ENCODE results near the gene RCSD1. TPM values are rescaled to one million over a fixed set of nuclear protein-coding genes. Genes with fewer than 3 reads are reported as not detected.

The RCSD1 gene
- total RNA-seq, 1 donor from 2014 or later: 41.6 TPM

DNA sequence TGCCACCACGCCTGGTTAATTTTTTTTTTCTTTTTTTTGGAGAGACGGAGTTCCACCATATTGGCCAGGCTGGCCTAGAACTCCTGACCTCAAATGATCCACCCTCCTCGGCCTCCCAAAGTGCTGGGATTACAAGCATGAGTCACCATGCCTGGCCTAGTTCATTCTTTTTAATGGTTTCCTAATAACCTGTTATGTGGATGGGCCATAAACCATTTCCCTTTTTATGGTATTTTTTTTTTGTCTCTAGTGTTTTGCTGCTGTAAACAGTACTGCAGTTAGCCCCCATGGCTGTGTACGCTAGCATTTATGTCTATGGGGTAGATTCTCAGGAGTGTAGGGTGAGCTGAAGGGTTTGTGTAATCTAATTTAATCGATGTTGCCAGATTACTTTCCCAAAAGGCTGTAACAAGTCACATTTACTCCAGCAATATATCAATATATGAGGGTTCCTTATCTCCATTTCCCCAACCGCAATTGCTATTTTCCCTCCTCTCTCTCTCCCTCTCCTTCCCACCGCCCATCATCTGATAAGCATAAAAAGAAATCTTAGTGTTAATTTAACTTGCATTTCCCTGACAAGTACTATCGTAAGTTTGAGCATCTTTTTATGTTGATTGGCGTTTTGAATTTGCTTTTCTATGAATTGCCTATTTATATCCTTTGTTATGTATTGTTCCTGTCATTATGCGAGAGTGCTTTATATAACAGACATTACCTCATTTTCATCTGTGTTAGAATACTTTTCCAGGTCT is 28.7 kb downstream of the RCSD1 start:
- DNase-seq (ENCODE audit: missing footprints) (no peak), ATAC-seq (no peak)
- intact Hi-C loops (cut with DNase I): no loop called here

DNA sequence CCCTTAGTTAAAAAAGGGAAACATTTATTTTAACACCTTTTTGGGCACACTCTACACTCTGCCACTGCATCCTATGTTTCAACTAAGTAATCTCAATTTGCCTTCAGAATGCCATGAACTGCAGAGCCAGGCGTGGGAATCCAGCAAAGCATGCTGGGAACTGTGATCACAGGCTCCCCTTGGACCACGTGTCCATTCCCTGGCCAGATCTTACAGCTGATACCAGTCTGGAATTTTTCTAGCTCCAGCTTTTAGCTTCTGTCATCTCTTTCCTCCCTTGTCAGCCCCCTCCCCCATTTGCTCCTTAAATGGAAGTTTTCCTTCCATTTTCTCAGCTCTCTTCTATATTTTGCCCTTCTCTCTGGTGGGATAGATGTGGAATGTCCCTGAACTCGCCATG is 29.4 kb downstream of the RCSD1 start:
- intact Hi-C loops (cut with DNase I): no loop called here
- ATAC-seq: no peak
- DNase-seq (ENCODE audit: missing footprints): no peak

- intact Hi-C loops (cut with DNase I): no loop called here
These were observed 29.8 kb downstream of the RCSD1 start for GRCh38 chr1:167659881-167660280.

DNA sequence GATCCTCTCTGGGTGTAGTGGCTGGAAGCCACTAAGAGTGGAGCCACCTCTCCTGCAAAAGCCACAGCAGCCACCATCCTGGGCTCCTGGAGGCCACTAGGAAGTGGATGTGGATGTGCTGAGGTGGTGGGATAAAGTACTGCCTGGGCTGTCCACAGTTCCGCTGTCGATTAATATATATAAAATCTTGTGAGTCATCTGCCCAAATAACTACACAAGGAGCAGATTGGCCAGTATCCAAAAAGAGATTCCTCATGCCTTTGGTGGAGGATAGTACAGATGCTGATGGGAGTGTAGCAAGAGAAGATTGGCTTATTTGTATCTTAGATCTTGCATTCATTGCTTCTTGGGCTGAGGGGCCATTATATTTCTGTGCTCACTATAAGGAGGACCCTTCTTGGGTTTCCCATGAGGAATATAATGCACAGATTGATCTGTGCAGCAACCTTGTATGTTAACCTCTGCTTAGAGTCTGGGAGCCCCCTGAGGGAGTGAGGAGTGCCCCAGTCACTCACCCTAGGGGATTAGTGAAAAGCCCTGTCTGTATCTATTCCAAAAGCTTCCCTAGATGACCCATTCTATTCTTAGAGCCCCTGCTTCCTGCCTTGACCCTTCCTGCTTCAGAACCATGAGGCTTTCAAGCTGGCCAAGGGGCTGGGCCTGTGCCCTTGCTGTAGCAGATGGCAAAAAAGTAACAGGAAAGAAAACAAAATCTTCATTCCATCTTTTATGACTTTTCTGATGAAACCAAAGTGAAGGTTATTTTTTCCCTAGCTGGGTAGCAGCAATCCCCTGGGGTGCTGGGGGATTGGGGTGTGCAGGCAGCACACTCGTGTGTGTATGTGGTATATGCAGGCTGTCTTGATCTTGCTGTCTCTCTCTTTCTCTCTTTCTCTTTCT is 31.7 kb downstream of the RCSD1 start:
- DNase-seq (ENCODE audit: missing footprints) (peak; percentile 72), ATAC-seq (peak; percentile 12)
- intact Hi-C loops (cut with DNase I): no loop called here

More at GRCh38 chr1:167659881-167660280, 29.8 kb downstream of the RCSD1 start:
- DNase-seq (ENCODE audit: missing footprints) (no peak), ATAC-seq (no peak)

GRCh38 chr1:167663002-167663772 is 33.2 kb downstream of the RCSD1 start:
- DNase-seq (ENCODE audit: missing footprints): peak; percentile 70
- peak; percentile 61 for ATAC-seq
- intact Hi-C loops (cut with DNase I): no loop called here

DNA sequence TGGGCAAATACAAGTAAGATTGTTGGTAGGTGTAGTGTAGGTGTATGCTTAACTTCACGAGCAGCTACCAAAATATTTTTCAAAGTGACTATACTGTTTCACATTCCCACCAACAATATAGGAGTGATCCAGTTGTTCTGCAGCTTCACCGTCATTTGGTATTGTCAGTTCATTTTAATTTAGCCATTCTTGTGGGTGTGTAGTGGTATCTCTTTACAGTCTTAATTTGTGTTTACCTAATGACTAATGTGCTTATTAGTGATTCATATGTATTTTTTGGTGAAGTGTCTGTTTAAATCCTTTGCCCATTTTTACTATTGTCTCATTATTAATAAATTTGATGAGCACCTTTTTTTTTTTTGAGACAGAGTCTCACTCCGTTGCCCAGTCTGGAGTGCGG is 35.4 kb downstream of the RCSD1 start:
- intact Hi-C loops (cut with DNase I): loop anchor here (2.0 kb wide), 1 partner anchor 17 kb away; no protein-coding TSS in a partner anchor
- DNase-seq (ENCODE audit: missing footprints) (no peak), ATAC-seq (no peak)

DNA sequence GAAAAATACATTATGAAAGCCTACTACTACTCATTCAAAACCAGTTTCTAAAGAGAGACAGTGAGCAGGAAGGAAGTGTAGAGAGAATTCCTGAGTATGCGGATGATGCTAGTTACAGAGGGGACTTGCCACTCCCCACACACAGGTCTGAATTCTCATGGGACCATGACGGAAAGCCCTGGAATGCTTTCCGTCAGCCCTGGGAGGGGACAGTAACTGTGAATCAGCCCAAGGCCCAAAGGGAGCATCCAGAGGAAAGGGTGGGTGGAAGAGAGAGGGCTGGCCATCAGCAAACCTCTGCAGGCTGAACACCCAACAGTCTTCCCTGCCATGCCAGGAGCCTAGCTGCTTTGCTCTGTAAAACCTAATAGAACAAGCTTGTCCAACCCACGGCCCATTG is 36.4 kb downstream of the RCSD1 start:
- intact Hi-C loops (cut with DNase I): no loop called here
- ATAC-seq (no peak), DNase-seq (ENCODE audit: missing footprints) (no peak)

DNA sequence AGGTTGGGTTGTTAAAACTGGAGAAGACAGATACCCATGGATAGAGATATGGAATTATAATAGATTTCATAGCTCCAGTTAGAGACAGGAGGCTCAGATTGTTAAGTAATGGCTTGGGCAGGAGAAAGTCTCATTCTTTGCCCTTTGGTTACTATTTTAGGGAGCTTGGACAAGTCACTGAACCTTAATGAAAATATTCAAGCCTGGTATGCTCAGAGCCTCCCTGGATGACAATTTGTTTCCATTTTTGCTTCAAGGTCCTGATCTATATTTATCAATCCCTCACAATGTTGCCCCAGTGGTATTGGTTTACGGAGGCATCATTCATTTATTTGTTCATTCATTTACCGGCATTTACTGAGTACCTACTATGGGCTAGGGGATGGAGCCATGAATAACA is 37.5 kb downstream of the RCSD1 start:
- ATAC-seq (no peak), DNase-seq (ENCODE audit: missing footprints) (no peak)
- intact Hi-C loops (cut with DNase I): no loop called here

DNA sequence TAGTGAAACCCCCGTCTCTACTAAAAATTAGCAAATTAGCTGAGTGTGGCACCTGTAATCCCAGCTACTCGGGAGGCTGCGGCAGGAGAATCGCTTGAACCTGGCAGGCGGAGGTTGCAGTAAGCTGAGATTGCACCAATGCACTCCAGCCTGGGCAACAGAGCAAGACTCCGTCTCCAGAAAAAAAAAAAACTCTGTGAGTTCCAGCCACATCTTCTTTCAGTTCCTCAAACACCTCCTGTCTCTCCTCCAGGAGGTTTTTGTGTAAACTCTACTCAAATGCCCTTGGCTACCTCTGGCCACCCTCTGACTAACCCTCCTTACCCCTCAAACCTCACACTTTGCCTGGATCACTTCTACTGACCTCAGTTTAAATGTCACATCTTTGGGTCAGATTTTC is 38.1 kb downstream of the RCSD1 start:
- intact Hi-C loops (cut with DNase I): no loop called here
- ATAC-seq (no peak), DNase-seq (ENCODE audit: missing footprints) (no peak)

DNA sequence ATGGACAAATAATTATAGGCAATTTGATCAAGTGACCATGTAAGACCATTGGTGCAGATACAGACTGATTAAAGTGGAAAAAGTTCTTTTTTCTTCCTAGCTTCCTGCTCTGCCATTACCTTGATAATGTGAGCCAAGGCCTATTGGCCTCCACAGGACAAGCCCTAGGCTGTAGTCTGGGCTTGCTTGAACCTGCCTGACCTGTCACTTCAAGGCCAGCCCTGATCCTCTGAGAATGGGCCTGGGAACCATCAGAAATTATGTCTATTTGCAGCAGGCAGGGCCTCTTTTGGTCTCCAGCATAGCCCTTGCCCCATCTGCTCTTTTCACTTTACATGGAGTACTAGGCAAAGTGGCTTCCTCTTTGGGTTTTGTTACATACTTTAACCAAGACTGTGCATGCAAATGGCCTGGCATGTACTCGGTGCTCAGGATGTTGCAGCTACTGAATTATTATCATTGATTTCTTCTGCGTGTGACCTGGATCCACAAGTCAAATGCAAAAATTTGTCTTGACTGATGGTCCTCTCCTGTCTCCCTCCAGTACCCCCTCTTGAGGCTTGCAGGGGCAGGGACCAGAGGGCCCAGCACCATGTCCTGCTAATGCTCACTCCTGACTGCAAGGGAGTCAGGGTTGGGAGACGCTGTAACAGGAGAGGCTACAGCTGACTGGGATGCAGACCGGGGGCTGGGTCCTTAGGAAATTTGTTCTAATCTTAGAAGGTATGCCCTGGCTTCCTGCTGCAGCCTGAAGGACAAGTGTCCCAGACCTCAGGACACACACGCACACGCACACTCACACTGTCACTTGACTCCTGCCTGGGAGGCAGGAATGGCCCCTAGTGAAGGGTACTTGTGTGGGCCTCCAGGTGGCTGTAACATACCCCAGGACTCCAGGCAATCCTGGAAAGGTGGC is 39.4 kb downstream of the RCSD1 start:
- ATAC-seq: peak; percentile 71
- intact Hi-C loops (cut with DNase I): no loop called here
- DNase-seq (ENCODE audit: missing footprints): no peak

DNA sequence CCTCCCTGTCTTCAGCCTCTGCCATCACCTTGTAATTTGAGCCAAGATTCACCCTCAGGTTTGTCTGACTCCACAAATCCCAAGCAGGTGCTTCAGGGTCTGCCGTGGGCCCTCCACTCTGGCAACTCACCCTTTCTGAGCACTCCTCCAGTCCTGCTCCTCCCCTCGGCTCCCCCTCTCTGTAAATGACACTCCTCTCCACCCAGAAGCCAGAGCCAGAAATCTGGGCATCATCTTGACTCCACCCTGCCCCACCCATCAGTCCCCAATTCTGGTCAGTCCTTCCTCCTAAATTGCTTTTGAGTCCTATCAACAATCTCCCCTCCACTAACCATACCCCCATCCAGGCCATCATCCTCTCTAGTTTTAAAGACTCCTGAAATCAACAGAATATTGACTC is 40.5 kb downstream of the RCSD1 start:
- intact Hi-C loops (cut with DNase I): no loop called here
- DNase-seq (ENCODE audit: missing footprints): no peak
- ATAC-seq: no peak

- DNase-seq (ENCODE audit: missing footprints) (no peak), ATAC-seq (peak; percentile 30)
- intact Hi-C loops (cut with DNase I): no loop called here
These were observed 41.9 kb downstream of the RCSD1 start for GRCh38 chr1:167671727-167672511.

DNA sequence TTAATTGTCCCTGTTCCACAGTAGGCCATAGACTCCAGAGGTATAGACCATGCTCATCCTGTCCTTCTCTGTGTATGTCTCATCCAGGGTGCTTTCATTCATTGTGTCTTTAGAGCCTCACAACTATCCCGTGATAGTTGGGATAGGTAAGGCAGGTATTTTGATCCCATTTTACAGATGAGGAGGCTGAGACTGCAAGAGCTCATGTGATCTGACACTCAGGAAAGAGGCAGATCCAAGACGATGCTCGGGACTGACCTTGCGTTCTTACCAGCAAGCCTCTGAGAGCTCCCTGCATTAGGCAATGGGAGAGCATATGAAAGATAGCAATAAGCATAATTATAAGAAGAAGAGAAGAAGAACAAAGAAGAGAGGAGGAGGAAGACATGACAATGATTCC is 42.8 kb downstream of the RCSD1 start:
- intact Hi-C loops (cut with DNase I): no loop called here
- no peak for DNase-seq (ENCODE audit: missing footprints)
- ATAC-seq: no peak

DNA sequence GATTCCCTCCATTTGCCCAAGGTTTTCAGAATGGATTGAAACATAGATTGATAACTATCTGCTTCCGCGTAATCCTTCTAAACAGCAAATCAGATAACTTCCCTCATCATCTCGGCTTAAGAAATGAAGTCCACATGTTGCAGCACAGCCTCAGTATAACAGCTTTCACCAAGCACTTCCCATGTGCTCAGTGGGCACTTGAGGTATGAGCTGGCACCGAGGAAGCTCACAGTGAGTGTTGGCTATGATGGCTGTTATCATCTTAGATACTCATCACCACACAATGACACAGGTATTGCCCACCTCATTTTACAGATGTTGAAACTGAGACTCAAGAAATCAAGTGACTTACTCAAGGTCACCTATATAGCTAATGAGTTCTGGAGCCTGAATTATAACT is 43.2 kb downstream of the RCSD1 start:
- intact Hi-C loops (cut with DNase I): no loop called here
- ATAC-seq (no peak), DNase-seq (ENCODE audit: missing footprints) (no peak)

DNA sequence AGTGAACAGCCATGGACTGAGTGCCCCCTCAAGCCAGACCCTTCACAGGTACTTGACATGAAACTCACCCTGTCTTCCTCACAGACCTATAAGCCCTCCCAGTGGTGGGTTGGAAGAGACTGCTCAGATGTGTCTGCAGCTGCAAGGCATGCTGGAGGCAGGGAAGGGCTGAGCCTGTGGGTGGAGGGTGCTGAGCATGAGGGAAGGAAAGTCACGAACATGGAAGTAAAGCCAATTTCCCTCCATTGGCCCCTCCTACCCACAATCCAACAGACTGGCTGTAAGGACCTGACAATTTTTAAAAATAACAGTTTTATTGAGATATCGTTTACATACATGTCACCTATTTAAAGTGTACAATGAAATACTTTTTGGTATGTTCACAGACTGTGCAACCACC is 44.1 kb downstream of the RCSD1 start:
- intact Hi-C loops (cut with DNase I): no loop called here
- ATAC-seq (no peak), DNase-seq (ENCODE audit: missing footprints) (no peak)

- no peak for DNase-seq (ENCODE audit: missing footprints)
- intact Hi-C loops (cut with DNase I): no loop called here
These were observed 45.4 kb downstream of the RCSD1 start for GRCh38 chr1:167675440-167675839.

GRCh38 chr1:167676205-167676915 is 46.3 kb downstream of the RCSD1 start:
- intact Hi-C loops (cut with DNase I): no loop called here
- ATAC-seq (no peak), DNase-seq (ENCODE audit: missing footprints) (no peak)

More at GRCh38 chr1:167675440-167675839, 45.4 kb downstream of the RCSD1 start:
- no peak for ATAC-seq
